ENCODE results near the gene GIPC2. TPM values are rescaled to one million over a fixed set of nuclear protein-coding genes. Genes with fewer than 3 reads are reported as not detected.

The GIPC2 gene
- polyA plus RNA-seq, 3 donors from 2014 or later: 0.12 TPM; not detected in 2

- H3K36me3 Mint-ChIP-seq: no peaks in the 10 kb centered on the region
- peaks cover 0 to 2% (median 0%) of the 10 kb centered on the region in 6 donors for H3K9me3 Mint-ChIP-seq
- peaks cover 8 to 35% (median 17%) of the 10 kb centered on the region in 3 donors for H3K27me3 Mint-ChIP-seq (ENCODE audit: low read depth in 3 of 3)
- peak overlapping the region; percentile 48 to 78 (median 69) for H3K4me3 Mint-ChIP-seq
- H3K27ac Mint-ChIP-seq: no peak overlapping the region
- DNase-seq: no peak
- peaks cover 19 to 28% of the 10 kb centered on the region in 2 donors for H3K4me1 Mint-ChIP-seq
These were observed 787 bp upstream of the GIPC2 start for GRCh38 chr1:78044796-78045562.

GRCh38 chr1:78045563-78045925 lies 222 bp upstream of the GIPC2 start:
- H3K4me3 Mint-ChIP-seq: peak overlapping the region; percentile 48 to 78 (median 69)
- H3K36me3 Mint-ChIP-seq: no peaks in the 10 kb centered on the region
- peaks cover 8 to 35% (median 17%) of the 10 kb centered on the region in 3 donors for H3K27me3 Mint-ChIP-seq (ENCODE audit: low read depth in 3 of 3)
- H3K4me1 Mint-ChIP-seq: peaks cover 17 to 23% of the 10 kb centered on the region in 2 donors
- DNase-seq: no peak
- no peak overlapping the region for H3K27ac Mint-ChIP-seq
- H3K9me3 Mint-ChIP-seq: peaks cover 0 to 2% (median 0%) of the 10 kb centered on the region in 6 donors

- no peaks in the 10 kb centered on the region for H3K36me3 Mint-ChIP-seq
- no peak for DNase-seq
- H3K27me3 Mint-ChIP-seq (ENCODE audit: low read depth in 3 of 3): peaks cover 12 to 37% (median 22%) of the 10 kb centered on the region in 3 donors
- no peak overlapping the region for H3K27ac Mint-ChIP-seq
- H3K4me3 Mint-ChIP-seq: peak overlapping the region in 3 of 5 donors; percentile 40 to 73 (median 73)
- H3K4me1 Mint-ChIP-seq: peaks cover 12 to 18% of the 10 kb centered on the region in 2 donors
- H3K9me3 Mint-ChIP-seq: peaks cover 0 to 2% (median 0%) of the 10 kb centered on the region in 6 donors
These were observed 1.3 kb downstream of the GIPC2 start for GRCh38 chr1:78047106-78047505.

- H3K27me3 Mint-ChIP-seq (ENCODE audit: low read depth in 3 of 3): peaks cover 12 to 37% (median 22%) of the 10 kb centered on the region in 3 donors
- H3K4me1 Mint-ChIP-seq: peaks cover 12 to 18% of the 10 kb centered on the region in 2 donors
- no peak overlapping the region for H3K27ac Mint-ChIP-seq
- H3K4me3 Mint-ChIP-seq: no peak overlapping the region
- DNase-seq: no peak
- H3K9me3 Mint-ChIP-seq: peaks cover 0 to 2% (median 0%) of the 10 kb centered on the region in 6 donors
- H3K36me3 Mint-ChIP-seq: no peaks in the 10 kb centered on the region
These were observed 1.9 kb downstream of the GIPC2 start for GRCh38 chr1:78047631-78048030.

GRCh38 chr1:78048446-78048845 lies 2.7 kb downstream of the GIPC2 start:
- Mint-ChIP-seq H3K27ac (no peak overlapping the region), H3K9me3 (peaks cover 0 to 2% (median 0%) of the 10 kb centered on the region in 6 donors), H3K4me3 (no peak overlapping the region), H3K27me3 (ENCODE audit: low read depth in 3 of 3) (peaks cover 10 to 34% (median 22%) of the 10 kb centered on the region in 3 donors), H3K36me3 (no peaks in the 10 kb centered on the region), H3K4me1 (peaks cover 12 to 18% of the 10 kb centered on the region in 2 donors)
- no peak for DNase-seq

GRCh38 chr1:78049396-78049795 lies 3.6 kb downstream of the GIPC2 start:
- Mint-ChIP-seq H3K4me1 (peaks cover 12 to 18% of the 10 kb centered on the region in 2 donors), H3K27me3 (ENCODE audit: low read depth in 3 of 3) (peaks cover 8 to 34% (median 22%) of the 10 kb centered on the region in 3 donors), H3K9me3 (peaks cover 0 to 4% (median 0%) of the 10 kb centered on the region in 6 donors), H3K36me3 (no peaks in the 10 kb centered on the region), H3K27ac (no peak overlapping the region), H3K4me3 (no peak overlapping the region)
- no peak for DNase-seq

GRCh38 chr1:78051005-78051404 lies 5.2 kb downstream of the GIPC2 start:
- Mint-ChIP-seq H3K4me1 (peaks cover 5 to 7% of the 10 kb centered on the region in 2 donors), H3K27me3 (ENCODE audit: low read depth in 3 of 3) (peaks cover 6 to 27% (median 17%) of the 10 kb centered on the region in 3 donors), H3K27ac (no peak overlapping the region), H3K36me3 (no peaks in the 10 kb centered on the region), H3K4me3 (no peak overlapping the region), H3K9me3 (peaks cover 0 to 2% (median 0%) of the 10 kb centered on the region in 6 donors)
- DNase-seq: no peak

- no peaks in the 10 kb centered on the region for H3K4me1 Mint-ChIP-seq
- H3K9me3 Mint-ChIP-seq: peaks cover 0 to 2% (median 0%) of the 10 kb centered on the region in 6 donors
- no peak overlapping the region for H3K4me3 Mint-ChIP-seq
- no peaks in the 10 kb centered on the region for H3K36me3 Mint-ChIP-seq
- H3K27ac Mint-ChIP-seq: no peak overlapping the region
- H3K27me3 Mint-ChIP-seq (ENCODE audit: low read depth in 3 of 3): peaks cover 6 to 15% (median 11%) of the 10 kb centered on the region in 3 donors
- DNase-seq: no peak
These were observed 7.1 kb downstream of the GIPC2 start for GRCh38 chr1:78052685-78053405.

GRCh38 chr1:78053498-78053897 lies 7.7 kb downstream of the GIPC2 start:
- no peaks in the 10 kb centered on the region for H3K36me3 Mint-ChIP-seq
- no peak for DNase-seq
- H3K9me3 Mint-ChIP-seq: peaks cover 0 to 2% (median 0%) of the 10 kb centered on the region in 6 donors
- H3K4me1 Mint-ChIP-seq: no peaks in the 10 kb centered on the region
- no peak overlapping the region for H3K4me3 Mint-ChIP-seq
- H3K27me3 Mint-ChIP-seq (ENCODE audit: low read depth in 3 of 3): peaks cover 6 to 12% (median 10%) of the 10 kb centered on the region in 3 donors
- H3K27ac Mint-ChIP-seq: no peak overlapping the region

GRCh38 chr1:78054559-78054958 lies 8.8 kb downstream of the GIPC2 start:
- no peak for DNase-seq
- Mint-ChIP-seq H3K27ac (no peak overlapping the region), H3K9me3 (peaks cover 0 to 2% (median 0%) of the 10 kb centered on the region in 6 donors), H3K36me3 (no peaks in the 10 kb centered on the region), H3K27me3 (ENCODE audit: low read depth in 3 of 3) (peaks cover 4 to 6% (median 5%) of the 10 kb centered on the region in 3 donors), H3K4me1 (no peaks in the 10 kb centered on the region), H3K4me3 (no peak overlapping the region)

GRCh38 chr1:78054972-78055371 lies 9.2 kb downstream of the GIPC2 start:
- peaks cover 4 to 7% (median 5%) of the 10 kb centered on the region in 3 donors for H3K27me3 Mint-ChIP-seq (ENCODE audit: low read depth in 3 of 3)

GRCh38 chr1:78055565-78056132 lies 9.9 kb downstream of the GIPC2 start:
- peaks cover 4 to 8% (median 5%) of the 10 kb centered on the region in 3 donors for H3K27me3 Mint-ChIP-seq (ENCODE audit: low read depth in 3 of 3)
- no peak for DNase-seq
- H3K4me3 Mint-ChIP-seq: no peak overlapping the region
- H3K4me1 Mint-ChIP-seq: no peaks in the 10 kb centered on the region
- peaks cover 0 to 2% (median 0%) of the 10 kb centered on the region in 6 donors for H3K9me3 Mint-ChIP-seq
- no peaks in the 10 kb centered on the region for H3K36me3 Mint-ChIP-seq
- no peak overlapping the region for H3K27ac Mint-ChIP-seq

More at GRCh38 chr1:78054972-78055371, 9.2 kb downstream of the GIPC2 start:
- no peak overlapping the region for H3K4me3 Mint-ChIP-seq
- no peak for DNase-seq
- H3K4me1 Mint-ChIP-seq: no peaks in the 10 kb centered on the region
- no peak overlapping the region for H3K27ac Mint-ChIP-seq
- H3K9me3 Mint-ChIP-seq: peaks cover 0 to 2% (median 0%) of the 10 kb centered on the region in 6 donors
- no peaks in the 10 kb centered on the region for H3K36me3 Mint-ChIP-seq

- Mint-ChIP-seq H3K27ac (peak overlapping the region in 1 of 6 donors; percentile 21), H3K4me3 (no peak overlapping the region), H3K9me3 (peaks cover 0 to 2% (median 0%) of the 10 kb centered on the region in 6 donors), H3K4me1 (no peaks in the 10 kb centered on the region), H3K27me3 (ENCODE audit: low read depth in 3 of 3) (peaks cover 0 to 6% (median 3%) of the 10 kb centered on the region in 3 donors), H3K36me3 (no peaks in the 10 kb centered on the region)
- DNase-seq: no peak
These were observed 12.9 kb downstream of the GIPC2 start for GRCh38 chr1:78058670-78059069.
